Dendritic cell treated with granulocyte-macrophage colony-stimulating factor and Interleukin-4, amounts not matched to agents 40 ng/mL and 50 ng/mL, for 4 days (primary cell): ENCODE measurements around the gene TMEM179B.

ENCODE experiments used
- H3K27ac Mint-ChIP-seq: one replicate; pipeline ENCODE4 v1.8.0; 2022; ENCODE audit warnings: mild to moderate bottlenecking, mixed read lengths
- H3K27me3 Mint-ChIP-seq: one replicate; pipeline ENCODE4 v1.8.0; 2022; ENCODE audit warnings: mild to moderate bottlenecking, mixed read lengths
- H3K36me3 Mint-ChIP-seq: one replicate; pipeline ENCODE4 v1.8.0; 2022; ENCODE audit warnings: low read depth, mixed read lengths
- H3K4me1 Mint-ChIP-seq: one replicate; pipeline ENCODE4 v1.8.0; 2022; ENCODE audit warnings: low read depth, mixed read lengths
- H3K4me3 Mint-ChIP-seq: one replicate; pipeline ENCODE4 v1.8.0; 2022; ENCODE audit warnings: mild to moderate bottlenecking, moderate library complexity, mixed read lengths
- H3K9me3 Mint-ChIP-seq: one replicate; pipeline ENCODE4 v1.8.0; 2022; ENCODE audit warnings: mixed read lengths
- intact Hi-C: fragments of 100-400 bp; cut with micrococcal nuclease; formaldehyde crosslinking; loops from one replicate; pipeline ENCODE4 v1.15.0; 2022

TMEM179B gene

GRCh38 chr11:62832336-62833234, 45.4 kb downstream of the TMEM179B start, which contains the start of gene TEX54:
Gene TEX54, minus strand, starts transcription at chr11:62832841.
- Mint-ChIP-seq H3K36me3 (peaks cover 88% of the 10 kb centered on the region), H3K4me3 (peak within 1 kb of the TSS; percentile 95), H3K9me3 (no peaks in the 10 kb centered on the region), H3K4me1 (peaks cover 57% of the 10 kb centered on the region), H3K27ac (peak within 1 kb of the TSS; percentile 94), H3K27me3 (no peaks in the 10 kb centered on the region)
- intact Hi-C loops, result loop anchor here (2.0 kb wide), 2 partner anchors 14 to 46 kb away; partner anchors contain the start of gene TMEM179B

- no peak overlapping the region for H3K27ac Mint-ChIP-seq
- H3K36me3 Mint-ChIP-seq, result peaks cover 82% of the 10 kb centered on the region
These were observed 48.1 kb downstream of the TMEM179B start for GRCh38 chr11:62835336-62835735.

GRCh38 chr11:62839050-62839945, 52.1 kb downstream of the TMEM179B start, which contains the start of gene WDR74:
Gene WDR74, minus strand, starts transcription at chr11:62839590. Its CDS starts 20 bp downstream, at chr11:62839570.
- intact Hi-C loops, result loop anchor here (1.0 kb wide), 1 partner anchor 8 kb away; no protein-coding TSS in a partner anchor
- Mint-ChIP-seq H3K27me3 (no peaks in the 10 kb centered on the region), H3K9me3 (no peaks in the 10 kb centered on the region), H3K36me3 (peaks cover 43% of the 10 kb centered on the region), H3K4me3 (no peak within 1 kb of the TSS), H3K4me1 (peaks cover 43% of the 10 kb centered on the region), H3K27ac (no peak within 1 kb of the TSS)

More at GRCh38 chr11:62835336-62835735, 48.1 kb downstream of the TMEM179B start:
- intact Hi-C loops, result no loop called here
- Mint-ChIP-seq H3K4me3 (no peak overlapping the region), H3K9me3 (no peaks in the 10 kb centered on the region), H3K27me3 (no peaks in the 10 kb centered on the region), H3K4me1 (peaks cover 61% of the 10 kb centered on the region)
